ENCODE data around the gene TMEM178B. TPM values are rescaled to one million over a fixed set of nuclear protein-coding genes. Genes with fewer than 3 reads are reported as not detected.

TMEM178B gene
- total and polyA plus RNA-seq, 12 donors, result 0.24 to 4.9 (median 2.1) TPM

- Histone ChIP-seq H3K9me3 (replicated peaks in 1 of 3) (no peaks in the 10 kb centered on the region), H3K27ac (no peak overlapping the region), H3K36me3 (replicated peaks in 1 of 2) (no peaks in the 10 kb centered on the region), H3K4me1 (replicated peaks in 1 of 2) (peaks cover 0 to 6% of the 10 kb centered on the region in 2 donors), H3K4me3 (no peak overlapping the region), H3K27me3 (peaks cover 20% of the 10 kb centered on the region)
- TF ChIP-seq CTCF (IDR thresholded peaks at IDR 0.05) (no peak), POLR2A (IDR thresholded peaks at IDR 0.05) (no peak)
- intact Hi-C loops (cut with DNase I), result no loop called here
- 73 to 82% (median 76%) methylated on average over 2 of the region's 2 CpGs for WGBS, 4 donors
- no peak for DNase-seq
Observed at GRCh38 chr7:141512597-141512996, 438.7 kb downstream of the TMEM178B start.

GRCh38 chr7:141513720-141514119 lies 439.9 kb downstream of the TMEM178B start:
- Histone ChIP-seq H3K27ac (no peak overlapping the region), H3K4me3 (no peak overlapping the region), H3K36me3 (replicated peaks in 1 of 2) (no peaks in the 10 kb centered on the region), H3K27me3 (peaks cover 20% of the 10 kb centered on the region), H3K4me1 (replicated peaks in 1 of 2) (peaks cover 0 to 6% of the 10 kb centered on the region in 2 donors), H3K9me3 (replicated peaks in 1 of 3) (no peaks in the 10 kb centered on the region)
- no peak for DNase-seq
- TF ChIP-seq POLR2A (IDR thresholded peaks at IDR 0.05) (no peak), CTCF (IDR thresholded peaks at IDR 0.05) (no peak)
- intact Hi-C loops (cut with DNase I), result no loop called here
- WGBS, 4 donors, result 67 to 88% (median 87%) methylated on average over 1 of the region's 1 CpG

GRCh38 chr7:141515941-141516340 lies 442.1 kb downstream of the TMEM178B start:
- whole genome bisulfite sequencing, 4 donors, result 45 to 57% (median 50%) methylated on average over 4 of the region's 4 CpGs

GRCh38 chr7:141519623-141520022 lies 445.8 kb downstream of the TMEM178B start:
- H3K36me3 ChIP-seq (replicated peaks in 1 of 2), result no peaks in the 10 kb centered on the region
- no peaks in the 10 kb centered on the region for H3K9me3 ChIP-seq (replicated peaks in 1 of 3)
- no peaks in the 10 kb centered on the region for H3K4me1 ChIP-seq (replicated peaks in 1 of 2)
- no peaks in the 10 kb centered on the region for H3K27me3 ChIP-seq
- intact Hi-C loops (cut with DNase I), result no loop called here
- no peak overlapping the region for H3K4me3 ChIP-seq
- no peak overlapping the region for H3K27ac ChIP-seq
- 87 to 93% (median 90%) methylated on average over 4 of the region's 4 CpGs for WGBS, 4 donors
- TF ChIP-seq CTCF (IDR thresholded peaks at IDR 0.05) (no peak), POLR2A (IDR thresholded peaks at IDR 0.05) (no peak)
- DNase-seq, result no peak

More at GRCh38 chr7:141515941-141516340, 442.1 kb downstream of the TMEM178B start:
- no peak for DNase-seq
- TF ChIP-seq POLR2A (IDR thresholded peaks at IDR 0.05), result no peak
- TF ChIP-seq CTCF (IDR thresholded peaks at IDR 0.05), result no peak
- Histone ChIP-seq H3K4me1 (replicated peaks in 1 of 2) (peaks cover 0 to 6% of the 10 kb centered on the region in 2 donors), H3K27me3 (peaks cover 20% of the 10 kb centered on the region), H3K27ac (no peak overlapping the region), H3K9me3 (replicated peaks in 1 of 3) (no peaks in the 10 kb centered on the region), H3K36me3 (replicated peaks in 1 of 2) (no peaks in the 10 kb centered on the region), H3K4me3 (no peak overlapping the region)
- intact Hi-C loops (cut with DNase I), result no loop called here
